ENCODE measurements around the gene DNMT3A.

GRCh38 chr2:25284756-25285155, 57.0 kb downstream of the DNMT3A start:
- TF ChIP-seq CTCF (IDR thresholded peaks at IDR 0.05) (no peak), POLR2A (IDR thresholded peaks at IDR 0.05) (no peak)
